HCT116 (cell line): ENCODE measurements around the gene LRRTM2. TPM values are rescaled to one million over a fixed set of nuclear protein-coding genes. Genes with fewer than 3 reads are reported as not detected.

Experiments
- ATAC-seq: fragments of 200-7000 bp; cut with Tn5 transposase; 2 replicates; pipeline ENCODE4 v1.9.1; 2020; ENCODE audit warnings: mild to moderate bottlenecking, moderate library complexity
- BruUV-seq: library from RNA; stranded (reverse); fragments of 400-500 nt; replicated peaks from 2 replicates; lab custom pipeline; 2021; lab: Mats Ljungman, UMichigan
- CTCF ChIA-PET: fragments of 300-600 bp; sonication (Branson Sonifier 250); formaldehyde crosslinking; loops from one replicate; lab custom pipeline; 2021; ENCODE audit warnings: antibody characterized with exemption; lab: Charles Lee
- POLR2A ChIA-PET: fragments of 300-600, 350-600 bp; sonication (Branson Sonifier 250); formaldehyde crosslinking; loops from one replicate; lab custom pipeline; 2021; ENCODE audit warnings: antibody characterized with exemption; lab: Charles Lee
- RAD21 ChIA-PET, 2 experiments: fragments of 300-600 bp; sonication (Branson Sonifier 250); formaldehyde crosslinking; loops; one replicate each; lab custom pipeline; 2023; ENCODE audit warnings: low total read pairs in 2 of 2; ENCODE audit not compliant: uncharacterized antibody in 2 of 2, unreplicated experiment in 2 of 2, low non-redundant PET in 1 of 2; lab: Charles Lee
- DNase-seq: peaks from one replicate; pipeline ENCODE4 v3.0.0-alpha.2; 2010; ENCODE audit warnings: low read depth, low spot score
- H2AFZ ChIP-seq: fragments of 200-600 bp; shearing (Covaris generic), sonication (generic); 2 replicates; pipeline ENCODE4 v1.6.1; 2017; ENCODE audit warnings: low read depth, mixed run types, mixed read lengths, antibody characterized with exemption, low read length; ENCODE audit not compliant: poor library complexity, severe bottlenecking
- H3K27ac ChIP-seq: 2 replicates; pipeline ENCODE4 v1.5.1; 2012; ENCODE audit warnings: low read depth, low read length
- H3K27me3 ChIP-seq: fragments of 200-600 bp; sonication (generic); 2 replicates; pipeline ENCODE4 v1.6.1; 2016; ENCODE audit warnings: mixed run types, low read length, mixed read lengths; ENCODE audit not compliant: insufficient read depth
- H3K36me3 ChIP-seq, 2 experiments: fragments of 200-500 bp in 1 of 2; fragments of 200-600 bp in 1 of 2; sonication (Bioruptor generic) in 1 of 2; sonication (generic) in 1 of 2; 2 replicates each; pipeline versions ENCODE4 v1.5.1 to v1.6.1; 2014 to 2016; ENCODE audit warnings: low read length in 2 of 2, inconsistent platforms in 1 of 2, mixed read lengths in 1 of 2, mixed run types in 1 of 2; ENCODE audit not compliant: insufficient read depth in 2 of 2, control insufficient read depth in 1 of 2
- H3K4me1 ChIP-seq, 2 experiments: fragments of 200-600 bp in 1 of 2; sonication (generic) in 1 of 2; 2 replicates each; pipeline versions ENCODE4 v1.5.1 to v1.6.1; 2012 to 2017; ENCODE audit warnings: low read length in 2 of 2, inconsistent platforms in 1 of 2, mild to moderate bottlenecking in 1 of 2, mixed read lengths in 1 of 2, mixed run types in 1 of 2, moderate library complexity in 1 of 2; ENCODE audit not compliant: insufficient read depth in 2 of 2, control insufficient read depth in 1 of 2
- H3K4me2 ChIP-seq: fragments of 200-600 bp; sonication (generic); 2 replicates; pipeline ENCODE4 v1.6.1; 2017; ENCODE audit warnings: mixed run types, low read length, mixed read lengths
- H3K4me3 ChIP-seq, 2 experiments: fragments of 200-600 bp in 1 of 2; sonication (generic) in 1 of 2; replicated peaks in 1 of 2; 2 replicates each; pipeline ENCODE4 v1.5.1; 2011 to 2016; ENCODE audit warnings: low read length in 2 of 2, control low read depth in 1 of 2, low read depth in 1 of 2, mild to moderate bottlenecking in 1 of 2, mixed read lengths in 1 of 2, mixed run types in 1 of 2
- H3K79me2 ChIP-seq: fragments of 200-600 bp; sonication (generic); 2 replicates; pipeline ENCODE4 v1.6.1; 2017; ENCODE audit warnings: mild to moderate bottlenecking, mixed run types, low read length, moderate library complexity, mixed read lengths; ENCODE audit not compliant: insufficient read depth
- H3K9ac ChIP-seq: fragments of 200-600 bp; sonication (generic); 2 replicates; pipeline ENCODE4 v1.6.1; 2016; ENCODE audit warnings: low read length, mixed read lengths
- H3K9me2 ChIP-seq: fragments of 200-600 bp; sonication (generic), shearing (Covaris generic); 2 replicates; pipeline ENCODE4 v1.6.1; 2017; ENCODE audit warnings: mixed run types, mild to moderate bottlenecking, moderate library complexity; ENCODE audit not compliant: insufficient read depth
- H3K9me3 ChIP-seq, 2 experiments: fragments of 200-500 bp in 1 of 2; fragments of 200-600 bp in 1 of 2; sonication (Bioruptor generic) in 1 of 2; sonication (generic) in 1 of 2; 2 replicates each; pipeline ENCODE4 v1.6.1; 2014 to 2017; ENCODE audit warnings: low read length in 2 of 2, mixed read lengths in 2 of 2, inconsistent platforms in 1 of 2, low read depth in 1 of 2, mild to moderate bottlenecking in 1 of 2, mixed run types in 1 of 2, moderate library complexity in 1 of 2; ENCODE audit not compliant: control insufficient read depth in 1 of 2, insufficient read depth in 1 of 2
- H4K20me1 ChIP-seq: fragments of 200-600 bp; sonication (generic), shearing (Covaris generic); 2 replicates; pipeline ENCODE4 v1.6.1; 2017; ENCODE audit warnings: mixed run types, mild to moderate bottlenecking, moderate library complexity; ENCODE audit not compliant: insufficient read depth
- ATF3 ChIP-seq: IDR thresholded peaks from 2 replicates; pipeline ENCODE4 v1.6.1; 2012
- CBX3 ChIP-seq: IDR thresholded peaks from 2 replicates; pipeline ENCODE4 v1.6.1; 2012; ENCODE audit warnings: low read depth
- CEBPB ChIP-seq: IDR thresholded peaks from 2 replicates; pipeline ENCODE4 v1.6.1; 2012; ENCODE audit warnings: low read depth
- CTCF ChIP-seq, 3 experiments: fragments of 200-600 bp in 1 of 3; sonication (generic) in 1 of 3; IDR thresholded peaks in 2 of 3; conservative IDR thresholded peaks in 1 of 3; 2 replicates each; pipeline ENCODE4 v1.5.1; 2012 to 2017; ENCODE audit warnings: low read depth in 2 of 3, low read length in 2 of 3, antibody characterized with exemption in 1 of 3, borderline replicate concordance in 1 of 3, control low read depth in 1 of 3, mild to moderate bottlenecking in 1 of 3, mixed read lengths in 1 of 3, mixed run types in 1 of 3, moderate library complexity in 1 of 3; ENCODE audit not compliant: insufficient read depth in 1 of 3
- EGR1 ChIP-seq: IDR thresholded peaks from 2 replicates; pipeline ENCODE4 v1.6.1; 2012; ENCODE audit warnings: low read depth
- ELF1 ChIP-seq: IDR thresholded peaks from 2 replicates; pipeline ENCODE4 v1.6.1; 2012; ENCODE audit warnings: low read depth, borderline replicate concordance
- EZH2 ChIP-seq: fragments of 200-600 bp; sonication (generic); IDR thresholded peaks from 2 replicates; pipeline ENCODE4 v1.6.1; 2017; ENCODE audit warnings: antibody characterized with exemption, mixed run types
- FOSL1 ChIP-seq: IDR thresholded peaks from 2 replicates; pipeline ENCODE4 v1.6.1; 2012; ENCODE audit warnings: low read depth
- MAX ChIP-seq: IDR thresholded peaks from 2 replicates; pipeline ENCODE4 v1.6.1; 2012
- POLR2AphosphoS5 ChIP-seq: IDR thresholded peaks from 2 replicates; pipeline ENCODE4 v1.6.1; 2011; ENCODE audit warnings: mild to moderate bottlenecking, low read depth, low read length, moderate library complexity
- RAD21 ChIP-seq: IDR thresholded peaks from 2 replicates; pipeline ENCODE4 v1.6.1; 2012; ENCODE audit warnings: low read depth, mild to moderate bottlenecking
- REST ChIP-seq: IDR thresholded peaks from 2 replicates; pipeline ENCODE4 v1.6.1; 2012; ENCODE audit warnings: low read depth
- SIN3A ChIP-seq: IDR thresholded peaks from 2 replicates; pipeline ENCODE4 v1.6.1; 2012; ENCODE audit warnings: low read depth
- SRF ChIP-seq: IDR thresholded peaks from 2 replicates; pipeline ENCODE4 v1.6.1; 2012; ENCODE audit warnings: low read depth
- TCF7L2 ChIP-seq: IDR thresholded peaks from 2 replicates; pipeline ENCODE4 v1.7.0; 2011; ENCODE audit warnings: borderline replicate concordance, inconsistent platforms; ENCODE audit not compliant: insufficient read depth, insufficient read length; ENCODE audit errors: extremely low read depth
- ZFX ChIP-seq: fragments of 450-650 bp; IDR thresholded peaks from 2 replicates; pipeline ENCODE4 v1.6.1; 2017
- ZNF274 ChIP-seq: fragments of 200-500 bp; sonication (Bioruptor generic); IDR thresholded peaks from 2 replicates; pipeline ENCODE4 v1.6.1; 2014; ENCODE audit warnings: mild to moderate bottlenecking, low read depth, low read length, inconsistent platforms
- intact Hi-C: fragments of 100-400 bp; cut with micrococcal nuclease; formaldehyde crosslinking; loops from 2 replicates; pipeline ENCODE4 v1.10.0; 2022
- total RNA-seq: library from RNA; stranded (reverse); gene quantifications from one replicate; pipeline ENCODE4 v1.2.1, GENCODE V29; 2021; ENCODE audit not compliant: unreplicated experiment

LRRTM2 gene
- total RNA-seq, 1 experiment from 2014 or later = not detected

- RAD21 ChIA-PET = no interaction called here
- DNase-seq (no peak), ATAC-seq (no peak)
- BruUV-seq = no TSS peak
- H3K4me3 ChIP-seq = no peak overlapping the region
- H3K36me3 ChIP-seq = no peaks in the 10 kb centered on the region
- H3K9ac ChIP-seq = no peak overlapping the region
- intact Hi-C loops = no loop called here
- H3K4me2 ChIP-seq = no peak overlapping the region
- H3K9me2 ChIP-seq = no peaks in the 10 kb centered on the region
- TF ChIP-seq REST = no peak
- TF ChIP-seq SRF = no peak
- TF ChIP-seq FOSL1 = no peak
- TF ChIP-seq SIN3A = no peak
- no peak for TF ChIP-seq CTCF (IDR thresholded peaks at IDR 0.05 in 2 of 3, conservative IDR thresholded peaks at IDR 0.05 in 1 of 3; ENCODE audit: borderline replicate concordance in 1 of 3, insufficient read depth in 1 of 3, low read depth in 2 of 3, low read length in 2 of 3)
- no peak for TF ChIP-seq EGR1
- no peak for TF ChIP-seq ATF3
- no peak for TF ChIP-seq RAD21
- no peak for TF ChIP-seq ELF1
- no peak for TF ChIP-seq ZNF274
- no peak for TF ChIP-seq CBX3
- no peak for TF ChIP-seq MAX
- TF ChIP-seq EZH2 = no peak
- TF ChIP-seq CEBPB = no peak
- TF ChIP-seq TCF7L2 = no peak
- no peak for TF ChIP-seq POLR2AphosphoS5
- TF ChIP-seq ZFX = no peak
- H3K9me3 ChIP-seq = no peaks in the 10 kb centered on the region
- H3K27me3 ChIP-seq = no peaks in the 10 kb centered on the region
- no peaks in the 10 kb centered on the region for H3K4me1 ChIP-seq
- no peak overlapping the region for H3K27ac ChIP-seq
- peaks cover 92% of the 10 kb centered on the region for H3K79me2 ChIP-seq
- CTCF ChIA-PET = no interaction called here
- H4K20me1 ChIP-seq = peaks cover 4% of the 10 kb centered on the region; the same call in 1 of the 2 replicates
- no peak overlapping the region for H2AFZ ChIP-seq
- POLR2A ChIA-PET = no interaction called here
Observed at GRCh38 chr5:138850865-138851435, 24.2 kb downstream of the LRRTM2 start.
